Measurements from ENCODE around the gene TAMALIN.

Gene TAMALIN

DNA sequence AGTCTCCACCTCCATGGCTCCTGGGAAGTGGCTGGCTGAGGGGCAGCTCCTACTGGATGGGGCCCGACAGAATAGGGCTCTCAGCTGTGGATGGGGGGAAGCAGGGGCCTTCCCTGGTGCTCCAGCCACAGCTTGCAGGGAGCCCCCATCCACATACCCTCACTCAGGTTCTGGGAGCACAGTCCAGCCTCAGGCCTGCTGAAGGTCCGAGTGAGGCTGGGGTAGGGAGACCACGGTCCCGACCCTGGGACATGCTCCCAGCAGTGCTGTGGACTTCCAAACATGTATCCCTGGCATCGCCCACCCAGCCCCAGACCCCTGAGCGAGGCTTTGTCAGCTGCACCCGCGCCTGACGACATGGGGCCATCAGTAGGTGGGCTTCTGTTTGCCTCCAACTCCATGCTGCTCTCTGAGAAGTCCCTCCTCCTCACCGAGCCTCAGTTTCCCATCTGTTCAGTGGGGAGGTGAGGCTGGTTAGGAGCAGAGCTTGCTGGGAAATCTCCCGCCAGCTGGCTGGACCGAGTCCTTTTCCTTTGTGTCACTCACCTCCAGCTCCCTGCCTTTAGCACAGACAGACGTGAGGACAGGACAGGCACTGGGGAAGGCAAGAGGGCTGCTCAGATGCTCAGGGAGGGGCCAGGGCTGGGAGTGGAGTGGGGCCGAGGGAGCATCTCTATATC lies 53.9 kb downstream of the TAMALIN start:
- Histone ChIP-seq H3K4me3 (replicated peaks; ENCODE audit: insufficient read depth, low read length) (no peak overlapping the region), H3K27ac (replicated peaks) (no peak overlapping the region), H3K27me3 (ENCODE audit: insufficient read depth, poor library complexity, severe bottlenecking) (no peaks in the 10 kb centered on the region)
- TF ChIP-seq GABPA (IDR thresholded peaks at IDR 0.05; ENCODE audit: low read depth) = no peak
- TF ChIP-seq CTCF (IDR thresholded peaks at IDR 0.05; ENCODE audit: insufficient read depth, low read length) = no peak
- no peak for TF ChIP-seq POLR2AphosphoS5 (IDR thresholded peaks at IDR 0.05; ENCODE audit: low read depth)
- no peak for TF ChIP-seq REST (IDR thresholded peaks at IDR 0.05; ENCODE audit: insufficient replicate concordance, low read depth)
- no peak for TF ChIP-seq SPI1 (IDR thresholded peaks at IDR 0.05; ENCODE audit: borderline replicate concordance, low read depth)
- no peak for DNase-seq (ENCODE audit: low read depth in 1 of 2, low spot score in 1 of 2)

DNA sequence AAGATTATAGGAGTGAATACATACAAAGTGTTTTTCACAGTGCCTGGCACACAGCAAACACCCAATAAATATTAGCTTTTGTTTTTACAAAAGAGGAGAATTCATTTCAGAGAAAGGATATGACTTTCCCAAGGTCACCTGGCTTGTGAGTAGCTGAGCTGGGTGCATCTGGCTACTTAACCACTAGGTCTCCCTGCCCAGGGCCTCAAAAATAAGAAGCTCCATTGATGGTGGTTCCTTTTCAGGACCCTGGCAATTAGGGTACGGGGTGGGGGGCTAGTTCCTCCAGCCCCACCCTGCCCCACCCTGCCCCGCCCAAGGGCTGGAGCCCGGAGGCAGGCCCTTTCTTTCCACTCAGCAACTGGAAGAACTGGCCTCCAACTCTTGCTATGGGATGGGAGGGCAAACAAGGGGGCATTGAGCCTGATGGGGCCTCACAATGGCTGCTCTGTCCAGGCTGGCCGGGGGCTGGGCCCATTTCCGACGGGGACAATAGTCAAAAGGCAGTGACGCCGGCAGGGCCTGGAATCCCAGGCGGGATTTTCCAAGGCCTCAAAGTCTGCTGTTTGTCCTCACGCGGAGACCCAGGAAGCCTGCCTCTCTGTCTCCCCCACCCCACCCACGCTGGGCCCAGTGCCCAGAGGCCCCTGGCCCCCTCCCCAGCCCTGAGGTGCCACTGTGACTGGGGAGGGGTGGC lies 54.9 kb downstream of the TAMALIN start:
- Histone ChIP-seq H3K27ac (replicated peaks) (no peak overlapping the region), H3K27me3 (ENCODE audit: insufficient read depth, poor library complexity, severe bottlenecking) (no peaks in the 10 kb centered on the region), H3K4me3 (replicated peaks; ENCODE audit: insufficient read depth, low read length) (no peak overlapping the region)
- no peak for TF ChIP-seq CTCF (IDR thresholded peaks at IDR 0.05; ENCODE audit: insufficient read depth, low read length)
- no peak for TF ChIP-seq SPI1 (IDR thresholded peaks at IDR 0.05; ENCODE audit: borderline replicate concordance, low read depth)
- TF ChIP-seq GABPA (IDR thresholded peaks at IDR 0.05; ENCODE audit: low read depth) = no peak
- TF ChIP-seq POLR2AphosphoS5 (IDR thresholded peaks at IDR 0.05; ENCODE audit: low read depth) = no peak
- TF ChIP-seq REST (IDR thresholded peaks at IDR 0.05; ENCODE audit: insufficient replicate concordance, low read depth) = no peak
- DNase-seq (ENCODE audit: low read depth in 1 of 2, low spot score in 1 of 2) = no peak

DNA sequence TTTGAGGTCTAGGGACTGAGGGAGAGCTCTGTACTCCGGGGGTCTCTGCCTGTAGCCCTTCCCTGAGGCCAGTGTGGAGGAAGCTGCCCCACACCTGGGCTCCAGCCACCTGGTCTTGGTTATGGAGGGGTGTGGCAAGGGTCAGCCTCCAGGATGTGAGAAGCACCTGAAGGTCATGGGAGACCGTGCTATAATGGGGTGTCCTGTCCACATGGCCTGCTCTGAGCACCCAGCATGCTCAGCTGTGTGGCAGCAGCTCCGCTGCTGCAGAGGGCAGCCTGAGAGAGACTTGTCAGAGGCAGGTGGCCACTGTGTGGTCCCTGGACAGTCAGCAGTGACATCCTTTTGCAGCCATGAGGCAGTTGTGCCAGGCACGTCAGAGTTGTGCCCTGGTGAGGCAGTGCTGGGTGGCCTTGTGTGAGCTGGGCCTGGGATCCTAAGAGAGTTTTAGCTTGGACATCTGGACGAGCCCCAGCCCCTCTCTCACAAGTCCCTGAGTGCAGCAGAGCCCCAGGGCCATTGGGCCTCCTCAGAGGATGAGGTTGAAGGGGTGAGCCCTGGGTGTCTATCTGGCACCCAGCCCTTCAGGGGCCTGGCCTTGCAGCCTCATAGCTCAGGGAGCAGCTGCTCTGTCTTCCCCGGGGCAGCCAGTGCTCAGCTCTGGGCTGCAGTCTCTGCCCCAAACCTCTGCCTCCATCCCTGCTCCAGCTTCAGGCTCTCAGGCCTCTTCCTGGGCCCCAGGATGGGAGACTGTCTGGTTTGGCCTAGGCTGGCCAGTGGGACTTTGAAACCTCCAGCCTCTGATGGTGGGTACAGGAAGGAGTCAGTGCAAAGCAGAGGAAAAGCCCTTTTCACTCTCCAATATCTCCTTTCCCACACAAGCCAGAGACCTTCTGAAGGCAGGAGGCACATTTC lies 55.7 kb downstream of the TAMALIN start:
- DNase-seq (ENCODE audit: low read depth in 1 of 2, low spot score in 1 of 2) = no peak
- TF ChIP-seq CTCF (IDR thresholded peaks at IDR 0.05; ENCODE audit: insufficient read depth, low read length) = no peak
- H3K27ac ChIP-seq (replicated peaks) = no peak overlapping the region
- no peak overlapping the region for H3K4me3 ChIP-seq (replicated peaks; ENCODE audit: insufficient read depth, low read length)
- no peaks in the 10 kb centered on the region for H3K27me3 ChIP-seq (ENCODE audit: insufficient read depth, poor library complexity, severe bottlenecking)

Measured in HL-60 (cell line).